ENCODE measurements around the gene RAP2C. TPM values are rescaled to one million over a fixed set of nuclear protein-coding genes. Genes with fewer than 3 reads are reported as not detected.

Gene RAP2C
- total RNA-seq, 1 donor from 2014 or later: 11.8 TPM

GRCh38 chrX:132227383-132228112 is 8.3 kb upstream of the RAP2C start:
- Histone ChIP-seq H3K9me3 (no peaks in the 10 kb centered on the region), H3K36me3 (no peaks in the 10 kb centered on the region), H3K4me1 (no peaks in the 10 kb centered on the region), H3K27ac (no peak overlapping the region), H3K4me3 (no peak overlapping the region), H3K27me3 (no peaks in the 10 kb centered on the region)
- DNase-seq (ENCODE audit: extremely low spot score in 2 of 2): no peak
- intact Hi-C loops (cut with DNase I): no loop called here
- TF ChIP-seq POLR2A (IDR thresholded peaks at IDR 0.05): no peak
- TF ChIP-seq POLR2AphosphoS5 (IDR thresholded peaks at IDR 0.05; ENCODE audit: insufficient read depth in 1 of 2, low read depth in 1 of 2): no peak
- TF ChIP-seq CTCF (IDR thresholded peaks at IDR 0.05): no peak

GRCh38 chrX:132226169-132226568 is 6.9 kb upstream of the RAP2C start:
- Histone ChIP-seq H3K4me1 (no peaks in the 10 kb centered on the region), H3K9me3 (no peaks in the 10 kb centered on the region), H3K36me3 (no peaks in the 10 kb centered on the region), H3K27me3 (no peaks in the 10 kb centered on the region), H3K4me3 (no peak overlapping the region), H3K27ac (no peak overlapping the region)
- intact Hi-C loops (cut with DNase I): no loop called here
- DNase-seq (ENCODE audit: extremely low spot score in 2 of 2): no peak
- TF ChIP-seq CTCF (IDR thresholded peaks at IDR 0.05) (no peak), POLR2A (IDR thresholded peaks at IDR 0.05) (no peak), POLR2AphosphoS5 (IDR thresholded peaks at IDR 0.05; ENCODE audit: insufficient read depth in 1 of 2, low read depth in 1 of 2) (no peak)

DNA sequence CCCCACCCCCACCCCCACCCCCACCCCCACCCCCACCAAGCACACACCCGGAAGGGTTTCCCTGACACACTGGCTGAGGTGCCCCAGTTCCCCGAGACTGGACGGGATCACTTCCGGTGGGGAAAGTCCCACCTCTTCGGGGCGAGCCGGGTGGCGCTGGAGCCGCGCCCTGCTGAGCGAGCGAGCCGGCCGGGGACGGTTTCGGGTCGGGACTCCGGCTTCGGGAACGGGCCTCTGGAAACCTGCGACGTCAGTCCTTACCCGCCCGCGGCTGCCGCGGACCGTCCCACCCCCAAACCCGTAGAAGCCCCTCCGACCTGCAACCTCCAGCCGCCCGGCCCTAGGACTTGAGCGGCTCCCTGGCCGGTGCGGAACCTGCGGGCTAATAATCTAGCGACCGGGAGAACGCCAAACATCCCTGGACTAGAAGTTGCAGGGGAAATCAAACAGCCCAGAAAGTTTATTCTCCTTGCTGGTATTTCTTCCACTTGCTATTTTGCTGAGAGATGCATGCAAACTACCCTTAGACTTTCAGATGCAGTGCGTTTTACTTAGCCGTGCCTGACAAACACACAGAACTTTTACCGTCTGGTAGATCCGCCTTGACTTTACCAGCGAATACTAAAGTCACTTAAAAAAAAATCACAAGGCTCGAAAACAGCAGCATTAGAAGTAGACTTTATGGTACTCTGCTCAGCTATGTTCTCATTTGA is 991 bp downstream of the RAP2C start:
- H3K27ac ChIP-seq: peak overlapping the region; percentile 93
- H3K9me3 ChIP-seq: no peaks in the 10 kb centered on the region
- H3K36me3 ChIP-seq: no peaks in the 10 kb centered on the region
- TF ChIP-seq CTCF (IDR thresholded peaks at IDR 0.05): no peak
- TF ChIP-seq POLR2AphosphoS5 (IDR thresholded peaks at IDR 0.05; ENCODE audit: insufficient read depth in 1 of 2, low read depth in 1 of 2): peak in 1 of 2 donors; percentile 69
- TF ChIP-seq POLR2A (IDR thresholded peaks at IDR 0.05): no peak
- no peaks in the 10 kb centered on the region for H3K27me3 ChIP-seq
- H3K4me1 ChIP-seq: peaks cover 17% of the 10 kb centered on the region
- intact Hi-C loops (cut with DNase I): no loop called here
- peak overlapping the region; percentile 67 to 70 for H3K4me3 ChIP-seq
- DNase-seq (ENCODE audit: extremely low spot score in 2 of 2): no peak

GRCh38 chrX:132217203-132218073 is 1.8 kb downstream of the RAP2C start:
- DNase-seq (ENCODE audit: extremely low spot score in 2 of 2): no peak

More at GRCh38 chrX:132217203-132218073, 1.8 kb downstream of the RAP2C start:
- Histone ChIP-seq H3K27me3 (no peaks in the 10 kb centered on the region), H3K4me1 (peaks cover 17% of the 10 kb centered on the region), H3K9me3 (no peaks in the 10 kb centered on the region), H3K27ac (peak overlapping the region; percentile 93), H3K36me3 (no peaks in the 10 kb centered on the region), H3K4me3 (peak overlapping the region; percentile 67 to 70)
- peak in 1 of 2 donors; percentile 10 for TF ChIP-seq POLR2A (IDR thresholded peaks at IDR 0.05)
- peak in 1 of 2 donors; percentile 48 for TF ChIP-seq POLR2AphosphoS5 (IDR thresholded peaks at IDR 0.05; ENCODE audit: insufficient read depth in 1 of 2, low read depth in 1 of 2)
- TF ChIP-seq CTCF (IDR thresholded peaks at IDR 0.05): no peak
- intact Hi-C loops (cut with DNase I): no loop called here
